ENCODE results near the gene ALDH16A1. TPM values are rescaled to one million over a fixed set of nuclear protein-coding genes. Genes with fewer than 3 reads are reported as not detected.

Gene ALDH16A1
- total RNA-seq, 8 experiments from 2014 or later, result 3.6 to 26.2 (median 10.8) TPM

DNA sequence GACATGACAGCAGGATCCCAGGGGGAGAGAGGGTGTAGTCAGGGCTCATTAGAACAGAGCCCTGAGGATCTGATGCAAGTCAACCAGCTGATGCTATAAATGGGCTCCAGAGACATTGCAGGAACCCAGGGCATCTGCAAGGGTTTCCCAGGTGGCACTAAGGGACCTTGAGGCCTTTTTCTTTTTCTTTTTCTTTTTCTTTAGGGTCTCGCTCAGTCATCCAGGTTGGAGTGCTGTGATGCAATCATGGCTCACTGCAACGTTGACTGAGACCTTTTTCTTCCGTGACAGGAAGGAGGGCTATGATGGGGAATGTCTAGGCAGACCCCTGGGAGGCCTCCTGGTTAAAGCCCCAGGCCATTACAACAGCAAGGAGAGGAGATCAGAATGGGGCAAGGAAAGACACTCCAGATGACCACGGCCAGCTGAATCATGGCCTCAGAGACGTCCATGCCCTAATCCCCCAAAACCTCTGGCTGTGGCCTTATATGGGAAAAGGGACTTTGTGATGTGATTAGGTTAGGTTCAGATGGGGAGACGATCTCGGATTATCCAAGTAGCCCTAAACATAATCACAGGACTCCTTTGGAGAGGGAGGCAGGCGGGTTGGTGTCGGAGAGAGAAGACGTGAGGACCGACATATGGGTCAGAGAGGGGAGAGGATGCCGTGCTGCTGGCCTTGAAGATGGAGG lies 54.9 kb downstream of the ALDH16A1 start:
- no peak overlapping the region for H3K4me3 ChIP-seq
- in situ Hi-C loops (cut with MboI; ENCODE audit: low pct_unique_long_range_greater_than_20kb in 2 of 9, low sequenced_read_pairs in 9 of 9, unreplicated experiment in 9 of 9), result no loop called here
- H3K4me1 ChIP-seq (replicated peaks in 1 of 2), result peaks cover 0 to 16% of the 10 kb centered on the region in 2 donors
- ATAC-seq (replicated peaks in 6 of 8), result no peak
- no peak overlapping the region for H3K27ac ChIP-seq
- WGBS, 10 experiments, result 50 to 88% (median 75%) methylated on average over 1 to 9 of the region's 12 CpGs; no CpG with 5 or more reads in 3 of the 10 experiments

- in situ Hi-C loops (cut with MboI; ENCODE audit: low pct_unique_long_range_greater_than_20kb in 2 of 9, low sequenced_read_pairs in 9 of 9, unreplicated experiment in 9 of 9), result no loop called here
- H3K27ac ChIP-seq, result peak overlapping the region in 1 of 2 donors; percentile 19
- peak overlapping the region; percentile 15 to 72 (median 42) for H3K4me3 ChIP-seq
- 0% methylated on average over 1 of the region's 50 CpGs; no CpG with 5 or more reads in 9 of the 10 experiments for WGBS, 10 experiments
- ATAC-seq (replicated peaks in 6 of 8), result peak; percentile 38 to 80 (median 66)
- H3K4me1 ChIP-seq (replicated peaks in 1 of 2), result peaks cover 0 to 15% of the 10 kb centered on the region in 2 donors
Observed at GRCh38 chr19:49512970-49513745, 60.1 kb downstream of the ALDH16A1 start.

GRCh38 chr19:49513746-49514118 lies 60.7 kb downstream of the ALDH16A1 start:
- no peak overlapping the region for H3K27ac ChIP-seq
- in situ Hi-C loops (cut with MboI; ENCODE audit: low pct_unique_long_range_greater_than_20kb in 2 of 9, low sequenced_read_pairs in 9 of 9, unreplicated experiment in 9 of 9), result no loop called here
- peaks cover 0 to 15% of the 10 kb centered on the region in 2 donors for H3K4me1 ChIP-seq (replicated peaks in 1 of 2)
- peak in 5 of 8 experiments; percentile 4 to 15 (median 9) for ATAC-seq (replicated peaks in 6 of 8)
- H3K4me3 ChIP-seq, result peak overlapping the region in 4 of 5 donors; percentile 37 to 72 (median 44)
- WGBS, 10 experiments, result 80% methylated on average over 1 of the region's 12 CpGs; no CpG with 5 or more reads in 9 of the 10 experiments

DNA sequence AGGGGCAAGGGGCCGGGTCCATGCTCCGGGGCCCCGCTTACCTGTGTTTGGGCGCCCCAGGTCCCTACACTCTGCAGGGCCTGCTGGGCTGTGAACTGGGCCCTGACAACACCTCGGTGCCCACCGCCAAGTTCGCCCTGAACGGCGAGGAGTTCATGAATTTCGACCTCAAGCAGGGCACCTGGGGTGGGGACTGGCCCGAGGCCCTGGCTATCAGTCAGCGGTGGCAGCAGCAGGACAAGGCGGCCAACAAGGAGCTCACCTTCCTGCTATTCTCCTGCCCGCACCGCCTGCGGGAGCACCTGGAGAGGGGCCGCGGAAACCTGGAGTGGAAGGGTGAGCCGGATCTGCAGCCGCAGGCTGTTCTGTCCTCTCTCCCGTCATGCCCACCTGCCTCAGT lies 61.1 kb downstream of the ALDH16A1 start:
- no peak overlapping the region for H3K4me3 ChIP-seq
- in situ Hi-C loops (cut with MboI; ENCODE audit: low pct_unique_long_range_greater_than_20kb in 2 of 9, low sequenced_read_pairs in 9 of 9, unreplicated experiment in 9 of 9), result no loop called here
- 100% methylated on average over 2 of the region's 21 CpGs; no CpG with 5 or more reads in 9 of the 10 experiments for WGBS, 10 experiments
- ATAC-seq (replicated peaks in 6 of 8), result no peak
- H3K4me1 ChIP-seq (replicated peaks in 1 of 2), result peaks cover 0 to 15% of the 10 kb centered on the region in 2 donors
- H3K27ac ChIP-seq, result no peak overlapping the region

- ATAC-seq (replicated peaks in 6 of 8), result no peak
- in situ Hi-C loops (cut with MboI; ENCODE audit: low pct_unique_long_range_greater_than_20kb in 2 of 9, low sequenced_read_pairs in 9 of 9, unreplicated experiment in 9 of 9), result no loop called here
- 60 to 100% (median 80%) methylated on average over 1 to 3 of the region's 4 CpGs; no CpG with 5 or more reads in 3 of the 10 experiments for WGBS, 10 experiments
- no peak overlapping the region for H3K4me3 ChIP-seq
- peaks cover 0 to 15% of the 10 kb centered on the region in 2 donors for H3K4me1 ChIP-seq (replicated peaks in 1 of 2)
- no peak overlapping the region for H3K27ac ChIP-seq
Observed at GRCh38 chr19:49515767-49516166, 62.7 kb downstream of the ALDH16A1 start.

DNA sequence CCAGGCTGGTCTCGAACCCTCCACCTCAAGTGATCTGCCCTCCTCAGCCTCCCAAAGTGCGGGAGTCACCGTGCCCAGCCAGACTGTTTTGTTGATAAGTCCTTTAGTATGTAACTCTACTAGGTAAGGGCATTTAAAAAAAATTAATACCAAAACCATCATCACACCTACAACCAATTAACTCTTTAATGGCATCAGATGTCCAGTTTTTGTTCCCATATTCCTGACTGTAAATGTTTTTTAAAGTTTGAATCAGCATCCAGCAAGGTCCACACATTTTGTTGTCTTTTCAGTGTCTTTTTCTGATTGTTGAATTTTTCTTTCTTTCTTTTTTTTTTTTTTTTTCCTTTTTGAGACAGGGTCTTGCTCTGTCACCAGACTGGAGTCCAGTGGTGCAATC lies 65.0 kb downstream of the ALDH16A1 start:
- Histone ChIP-seq H3K27ac (no peak overlapping the region), H3K4me1 (replicated peaks in 1 of 2) (peaks cover 0 to 4% of the 10 kb centered on the region in 2 donors), H3K4me3 (no peak overlapping the region)
- in situ Hi-C loops (cut with MboI; ENCODE audit: low pct_unique_long_range_greater_than_20kb in 2 of 9, low sequenced_read_pairs in 9 of 9, unreplicated experiment in 9 of 9), result no loop called here
- WGBS, 10 experiments, result 87 to 100% (median 100%) methylated on average over 2 to 3 of the region's 3 CpGs; no CpG with 5 or more reads in 5 of the 10 experiments
- no peak for ATAC-seq (replicated peaks in 6 of 8)

Other genes starting within 250 kb of the ALDH16A1 start
- 1 to 10 TPM in 4 of 8 experiments, under 1 TPM in 4; 0.51 to 2.4 (median 1.1) TPM for gene SLC6A16, start 128.0 kb upstream of the ALDH16A1 start, total RNA-seq
- gene CD37, start 117.8 kb upstream of the ALDH16A1 start, total RNA-seq, result 10 to 100 TPM in 5 of 8 experiments, 1 to 10 TPM in 3; 2.8 to 40.2 (median 11.4) TPM
- 10 to 100 TPM in 6 of 8 experiments, 1 to 10 TPM in 2; 6.0 to 78.1 (median 14.2) TPM for gene TEAD2, start 90.8 kb upstream of the ALDH16A1 start, total RNA-seq
- gene DKKL1, start 89.3 kb upstream of the ALDH16A1 start, total RNA-seq, result 1 to 10 TPM in 4 of 8 experiments, under 1 TPM in 2, not detected in 2; 0.38 to 5.2 (median 1.4) TPM
- 1 to 10 TPM in 2 of 8 experiments, under 1 TPM in 4, not detected in 2; 0.27 to 2.7 (median 0.51) TPM for gene KASH5, start 65.0 kb upstream of the ALDH16A1 start, total RNA-seq
- 1 to 10 TPM in 1 of 8 experiments, not detected in 7; 1.2 TPM for gene PTH2, start 29.8 kb upstream of the ALDH16A1 start, total RNA-seq
- 1 to 10 TPM in 1 of 8 experiments, under 1 TPM in 5, not detected in 2; 0.42 to 1.1 (median 0.67) TPM for gene GFY, start 27.8 kb upstream of the ALDH16A1 start, total RNA-seq
- 1 to 10 TPM in 2 of 8 experiments, under 1 TPM in 5, not detected in 1; 0.16 to 1.9 (median 0.71) TPM for gene SLC17A7, start 11.7 kb upstream of the ALDH16A1 start, total RNA-seq
- gene PIH1D1, start 1.4 kb upstream of the ALDH16A1 start, total RNA-seq, result 10 to 100 TPM; 53.1 to 94.9 (median 76.4) TPM
- 1 to 10 TPM in 5 of 8 experiments, under 1 TPM in 3; 0.22 to 8.7 (median 1.4) TPM for gene FLT3LG, start 21.0 kb downstream of the ALDH16A1 start, total RNA-seq
- gene RPL13A, start 34.4 kb downstream of the ALDH16A1 start, total RNA-seq, result 1,000 to 10,000 TPM; 2,225 to 4,117 (median 3,221) TPM
- gene RPS11, start 43.2 kb downstream of the ALDH16A1 start, total RNA-seq, result 1,000 to 10,000 TPM; 2,973 to 6,174 (median 3,870) TPM
- 10 to 100 TPM in 4 of 8 experiments, 1 to 10 TPM in 4; 2.2 to 70.6 (median 27.8) TPM for gene FCGRT, start 59.4 kb downstream of the ALDH16A1 start, total RNA-seq
- gene RCN3, start 74.8 kb downstream of the ALDH16A1 start, total RNA-seq, result 10 to 100 TPM in 2 of 8 experiments, 1 to 10 TPM in 6; 2.0 to 13.2 (median 6.4) TPM
- gene NOSIP, start 127.3 kb downstream of the ALDH16A1 start, total RNA-seq, result 100 to 1,000 TPM in 2 of 8 experiments, 10 to 100 TPM in 6; 61.7 to 145 (median 76.6) TPM
- gene PRRG2, start 128.1 kb downstream of the ALDH16A1 start, total RNA-seq, result 1 to 10 TPM in 1 of 8 experiments, under 1 TPM in 7; 0.21 to 1.1 (median 0.60) TPM
- gene PRR12, start 138.0 kb downstream of the ALDH16A1 start, total RNA-seq, result 10 to 100 TPM in 3 of 8 experiments, 1 to 10 TPM in 5; 3.3 to 18.8 (median 7.5) TPM
- 10 to 100 TPM in 4 of 8 experiments, 1 to 10 TPM in 2, under 1 TPM in 2; 0.79 to 35.2 (median 7.5) TPM for gene RRAS, start 186.9 kb downstream of the ALDH16A1 start, total RNA-seq
- gene SCAF1, start 189.0 kb downstream of the ALDH16A1 start, total RNA-seq, result 10 to 100 TPM; 10.1 to 33.0 (median 20.1) TPM
- gene IRF3, start 212.6 kb downstream of the ALDH16A1 start, total RNA-seq, result 100 to 1,000 TPM in 1 of 8 experiments, 10 to 100 TPM in 7; 40.8 to 110 (median 53.4) TPM
- 10 to 100 TPM in 3 of 8 experiments, 1 to 10 TPM in 5; 5.3 to 34.6 (median 8.2) TPM for gene BCL2L12, start 212.7 kb downstream of the ALDH16A1 start, total RNA-seq
- 100 to 1,000 TPM; 190 to 369 (median 229) TPM for gene PRMT1, start 224.0 kb downstream of the ALDH16A1 start, total RNA-seq
- gene ADM5, start 236.4 kb downstream of the ALDH16A1 start, total RNA-seq, result 1 to 10 TPM in 7 of 8 experiments, under 1 TPM in 1; 0.66 to 5.2 (median 2.1) TPM
- 10 to 100 TPM in 6 of 8 experiments, 1 to 10 TPM in 2; 4.7 to 65.7 (median 36.3) TPM for gene CPT1C, start 237.9 kb downstream of the ALDH16A1 start, total RNA-seq

Measured in motor neuron (in vitro differentiated cells).